T47D (cell line): ENCODE measurements around the gene CNNM3.
"Not testable (repeated sequence)": the region's sequence is repeated elsewhere in the genome, so short reads cannot be mapped to it uniquely, and the experiment has no call there.

Source experiments
- DNase-seq, 2 experiments: peaks; one replicate each; pipeline versions ENCODE4 v3.0.0 to v3.0.0-alpha.2; 2011 to 2012; ENCODE audit warnings: low read depth in 1 of 2, low spot score in 1 of 2
- JUND ChIP-seq: IDR thresholded peaks from 2 replicates; pipeline ENCODE4 v1.6.1; 2012; ENCODE audit warnings: low read depth
- in situ Hi-C: cut with HindIII; loops from 2 replicates; pipeline ENCODE4 v1.10.0; 2016; ENCODE audit warnings: low sequenced_read_pairs, low pct_unique_long_range_greater_than_20kb

CNNM3 gene

GRCh38 chr2:96801786-96802595, 14.1 kb upstream of the CNNM3 start:
- TF ChIP-seq JUND = no peak
- in situ Hi-C loops = no loop called here

GRCh38 chr2:96802721-96803120, 13.3 kb upstream of the CNNM3 start:
- in situ Hi-C loops = no loop called here
- TF ChIP-seq JUND = no peak
- DNase-seq = no peak

More at GRCh38 chr2:96801786-96802595, 14.1 kb upstream of the CNNM3 start:
- DNase-seq = no peak

- no peak for DNase-seq
- no peak for TF ChIP-seq JUND
- in situ Hi-C loops = no loop called here
Observed at GRCh38 chr2:96804986-96805385, 11.1 kb upstream of the CNNM3 start.

GRCh38 chr2:96805946-96806345, 10.1 kb upstream of the CNNM3 start:
- in situ Hi-C loops, DNase-seq: not testable (repeated sequence)

- no peak for TF ChIP-seq JUND
- in situ Hi-C loops = no loop called here
- DNase-seq = no peak
Observed at GRCh38 chr2:96806468-96807126, 9.5 kb upstream of the CNNM3 start.

GRCh38 chr2:96807127-96807471, 9.0 kb upstream of the CNNM3 start:
- in situ Hi-C loops = no loop called here
- TF ChIP-seq JUND = no peak
- no peak for DNase-seq

GRCh38 chr2:96808176-96808837, 7.8 kb upstream of the CNNM3 start:
- in situ Hi-C loops = no loop called here
- no peak for TF ChIP-seq JUND

GRCh38 chr2:96809216-96809882, 6.7 kb upstream of the CNNM3 start:
- in situ Hi-C loops = no loop called here
- DNase-seq = no peak
- TF ChIP-seq JUND = no peak

More at GRCh38 chr2:96808176-96808837, 7.8 kb upstream of the CNNM3 start:
- DNase-seq = no peak

GRCh38 chr2:96809951-96810782, 5.9 kb upstream of the CNNM3 start:
- in situ Hi-C loops = no loop called here
- no peak for DNase-seq
- TF ChIP-seq JUND = no peak

- in situ Hi-C loops = no loop called here
- no peak for DNase-seq
- TF ChIP-seq JUND = no peak
Observed at GRCh38 chr2:96810783-96811192, 5.3 kb upstream of the CNNM3 start.

GRCh38 chr2:96811917-96812316, 4.2 kb upstream of the CNNM3 start:
- DNase-seq = no peak
- in situ Hi-C loops = no loop called here
- TF ChIP-seq JUND = no peak

- no peak for TF ChIP-seq JUND
- no peak for DNase-seq
- in situ Hi-C loops = no loop called here
Observed at GRCh38 chr2:96813656-96814055, 2.4 kb upstream of the CNNM3 start.
